Activated naive CD4-positive, alpha-beta T cell treated with anti-CD3 and anti-CD28 coated beads, Interleukin-2, amount 10 ng/mL, durations not matched to agents 5 hours and 36 hours (primary cell): ENCODE measurements around the gene CBFA2T2. TPM values are rescaled to one million over a fixed set of nuclear protein-coding genes. Genes with fewer than 3 reads are reported as not detected.

Experiments used
- total RNA-seq, 2 experiments: library from RNA; stranded (reverse); gene quantifications; one replicate each; pipeline ENCODE4 v1.2.3, GENCODE V29; 2021

CBFA2T2 gene
- total RNA-seq = 10 to 100 TPM; 17.9 to 20.5 TPM

GRCh38 chr20:33490023-33490933 is at the start of gene CBFA2T2:
CBFA2T2 (plus strand) TSS chr20:33490096; CDS start chr20:33490268, 172 bp downstream.

GRCh38 chr20:33443512-33444239 is 46.2 kb upstream of the CBFA2T2 start, which contains the start of gene SNTA1:
SNTA1 (minus strand) TSS chr20:33443763; CDS start chr20:33443620, 143 bp downstream.

GRCh38 chr20:33662172-33662571 is 172.3 kb downstream of the CBFA2T2 start, which contains the start of gene C20orf144:
C20orf144 (plus strand) TSS chr20:33662327; CDS start chr20:33662346, 19 bp downstream.

GRCh38 chr20:33666293-33667244 is 176.7 kb downstream of the CBFA2T2 start, which contains the start of gene ACTL10:
ACTL10 (plus strand) TSS chr20:33666943; CDS start chr20:33667498, 555 bp downstream.

GRCh38 chr20:33674294-33675135 is 184.6 kb downstream of the CBFA2T2 start, which contains the start of gene NECAB3:
NECAB3 (minus strand) TSS chr20:33674428; CDS start chr20:33674352, 76 bp downstream.

GRCh38 chr20:33686100-33686983 is 196.4 kb downstream of the CBFA2T2 start, which contains the start of gene E2F1:
E2F1 (minus strand) TSS chr20:33686385; CDS start chr20:33686264, 121 bp downstream.

Other genes with a start within 250 kb of the CBFA2T2 start
- gene BPIFB1, start 206.9 kb upstream of the CBFA2T2 start, total RNA-seq = not detected
- gene CDK5RAP1, start 88.6 kb upstream of the CBFA2T2 start, total RNA-seq = 10 to 100 TPM; 27.7 to 28.1 TPM
- 1 to 10 TPM; 6.2 to 7.0 TPM for gene SNTA1, start 46.3 kb upstream of the CBFA2T2 start, total RNA-seq
- gene C20orf144, start 172.2 kb downstream of the CBFA2T2 start, total RNA-seq = under 1 TPM; 0.18 to 0.22 TPM
- 1 to 10 TPM; 4.9 TPM for gene ACTL10, start 176.8 kb downstream of the CBFA2T2 start, total RNA-seq
- gene NECAB3, start 184.3 kb downstream of the CBFA2T2 start, total RNA-seq = 10 to 100 TPM; 51.5 to 53.6 TPM
- gene E2F1, start 196.3 kb downstream of the CBFA2T2 start, total RNA-seq = 10 to 100 TPM; 48.2 to 52.9 TPM
- 10 to 100 TPM; 14.4 to 16.4 TPM for gene PXMP4, start 230.2 kb downstream of the CBFA2T2 start, total RNA-seq
- 1 to 10 TPM; 4.3 to 4.4 TPM for gene ZNF341, start 241.9 kb downstream of the CBFA2T2 start, total RNA-seq